Esophagus muscularis mucosa (tissue), 4 donors: ENCODE data around the gene SHC2. TPM values are rescaled to one million over a fixed set of nuclear protein-coding genes. Genes with fewer than 3 reads are reported as not detected.

Experiments used
- DNase-seq: peaks from one replicate; pipeline ENCODE4 v3.0.0-alpha.2; 2017; ENCODE audit errors: extremely low spot score
- H3K27ac ChIP-seq, 4 donors: fragments of 200-600 bp; sonication (generic); replicated peaks in 1 of 4; 1 replicate in 3 of 4; 2 replicates in 1 of 4; pipeline ENCODE4 v1.5.1; 2016 to 2019; ENCODE audit warnings: mild to moderate bottlenecking in 1 of 4
- H3K27me3 ChIP-seq, 4 donors: fragments of 200-600 bp; sonication (generic); one replicate each; pipeline versions ENCODE4 v1.5.1 to v1.6.0; 2016 to 2019
- H3K36me3 ChIP-seq, 4 donors: fragments of 200-600 bp; sonication (generic); one replicate each; pipeline ENCODE4 v1.5.1; 2016 to 2019
- H3K4me1 ChIP-seq, 4 donors: fragments of 200-600 bp; sonication (generic); one replicate each; pipeline ENCODE4 v1.5.1; 2016 to 2019
- H3K4me3 ChIP-seq, 4 donors: fragments of 200-600 bp; sonication (generic); 1 replicate in 2 of 4; 2 replicates in 2 of 4; pipeline ENCODE4 v1.5.1; 2016 to 2019; ENCODE audit warnings: mild to moderate bottlenecking in 4 of 4, moderate library complexity in 1 of 4
- H3K9me3 ChIP-seq, 4 donors: fragments of 200-600 bp; sonication (generic); 1 replicate in 3 of 4; 2 replicates in 1 of 4; pipeline ENCODE4 v1.5.1; 2016 to 2019
- EP300 ChIP-seq: sonication (generic); formaldehyde crosslinking; IDR thresholded peaks from one replicate; pipeline ENCODE4 v1.6.1; 2017; ENCODE audit warnings: antibody characterized with exemption
- POLR2A ChIP-seq: fragments of 450-650 bp; IDR thresholded peaks from one replicate; pipeline ENCODE4 v1.6.1; 2017; ENCODE audit warnings: antibody characterized with exemption, moderate library complexity, mild to moderate bottlenecking, low read depth
- POLR2AphosphoS5 ChIP-seq, 2 donors: sonication (generic); formaldehyde crosslinking; IDR thresholded peaks; one replicate each; pipeline ENCODE4 v1.6.1; 2017; ENCODE audit warnings: antibody characterized with exemption in 2 of 2
- WGBS: methylation state at CpG from one replicate; pipeline ENCODE4 v1.1.5; 2018; 5-methylcytosine and 5-hydroxymethylcytosine counted together
- intact Hi-C: fragments of 100-400 bp; cut with DNase I; formaldehyde crosslinking; loops from one replicate; pipeline ENCODE4 v1.15.1; 2023
- total RNA-seq, 4 donors: library from RNA; depleted of rRNA; stranded (reverse); fragments of >200 nt; gene quantifications; one replicate each; pipeline versions ENCODE4 v1.1.0 to v1.2.1, GENCODE V29; 2016
- TF ChIP-seq, protein P1 (sequence below), 3 experiments: fragments of 200-600 bp in 2 of 3; fragments of 450-650 bp in 1 of 3; sonication (generic) in 2 of 3; IDR thresholded peaks; one replicate each; pipeline ENCODE4 v1.5.1; 2017 to 2019; ENCODE audit warnings: antibody characterized with exemption in 3 of 3, mild to moderate bottlenecking in 2 of 3, moderate library complexity in 1 of 3

The SHC2 gene
- total RNA-seq, 4 donors from 2014 or later, result 11.2 to 35.6 (median 18.7) TPM

DNA sequence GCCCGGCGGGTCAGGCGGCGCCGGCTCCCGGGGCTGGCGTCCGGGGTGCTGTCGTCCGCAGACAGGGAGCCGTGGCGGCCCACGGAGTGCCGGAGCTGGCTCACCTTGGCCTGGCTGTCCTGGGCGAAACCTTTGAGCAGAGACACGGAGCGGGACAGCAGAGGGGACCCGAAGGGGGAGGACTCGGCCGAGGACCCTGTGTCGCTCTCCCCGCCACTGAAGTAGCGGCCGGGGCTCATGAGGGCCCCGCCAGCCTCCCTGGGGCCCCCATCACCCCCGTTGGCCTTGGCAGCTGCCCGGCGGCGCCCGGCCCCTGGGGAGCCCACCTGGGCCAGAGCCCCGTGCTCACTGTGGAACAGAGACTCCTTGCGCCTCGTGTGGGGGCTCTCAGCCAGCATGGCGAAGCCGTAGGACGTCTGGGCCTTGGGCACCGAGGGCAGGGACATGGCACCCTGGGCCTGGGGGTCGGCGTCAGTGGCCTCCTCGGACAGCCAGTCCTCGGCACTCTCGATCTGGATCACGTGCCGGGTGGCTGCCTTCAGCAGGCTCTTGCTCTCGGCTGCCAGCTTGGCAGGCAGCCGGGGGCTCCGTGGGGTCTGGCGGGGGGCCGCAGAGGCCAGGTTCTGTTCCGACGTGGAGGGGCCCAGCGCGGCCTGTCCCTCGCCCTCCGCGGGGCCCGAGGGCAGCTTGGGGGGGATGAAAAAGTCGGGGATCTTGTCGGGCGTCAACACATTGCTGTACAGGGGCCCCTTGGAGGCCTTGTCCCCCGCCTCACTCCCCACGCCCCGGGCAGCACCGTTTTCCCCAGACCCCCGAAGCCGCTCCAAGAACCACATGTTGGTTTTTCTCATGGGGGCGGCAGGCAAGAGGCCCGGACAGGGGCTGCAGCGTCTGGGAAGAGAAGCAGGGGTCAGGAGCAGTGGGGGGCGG, 53.1 kb downstream of the SHC2 start:
- Histone ChIP-seq H3K4me3 (peak overlapping the region; percentile 52 to 66 (median 54)), H3K27ac (no peak overlapping the region), H3K4me1 (peaks cover 18 to 35% (median 27%) of the 10 kb centered on the region in 4 donors), H3K9me3 (no peaks in the 10 kb centered on the region), H3K36me3 (no peaks in the 10 kb centered on the region), H3K27me3 (peaks cover 0 to 86% (median 39%) of the 10 kb centered on the region in 4 donors)
- no peak for DNase-seq
- WGBS, result 58% methylated on average over 18 of the region's 70 CpGs
- intact Hi-C loops, result no loop called here
- TF ChIP-seq POLR2AphosphoS5 (IDR thresholded peaks at IDR 0.05) (no peak), POLR2A (no peak), EP300 (no peak)
- TF ChIP-seq, protein P1, sequence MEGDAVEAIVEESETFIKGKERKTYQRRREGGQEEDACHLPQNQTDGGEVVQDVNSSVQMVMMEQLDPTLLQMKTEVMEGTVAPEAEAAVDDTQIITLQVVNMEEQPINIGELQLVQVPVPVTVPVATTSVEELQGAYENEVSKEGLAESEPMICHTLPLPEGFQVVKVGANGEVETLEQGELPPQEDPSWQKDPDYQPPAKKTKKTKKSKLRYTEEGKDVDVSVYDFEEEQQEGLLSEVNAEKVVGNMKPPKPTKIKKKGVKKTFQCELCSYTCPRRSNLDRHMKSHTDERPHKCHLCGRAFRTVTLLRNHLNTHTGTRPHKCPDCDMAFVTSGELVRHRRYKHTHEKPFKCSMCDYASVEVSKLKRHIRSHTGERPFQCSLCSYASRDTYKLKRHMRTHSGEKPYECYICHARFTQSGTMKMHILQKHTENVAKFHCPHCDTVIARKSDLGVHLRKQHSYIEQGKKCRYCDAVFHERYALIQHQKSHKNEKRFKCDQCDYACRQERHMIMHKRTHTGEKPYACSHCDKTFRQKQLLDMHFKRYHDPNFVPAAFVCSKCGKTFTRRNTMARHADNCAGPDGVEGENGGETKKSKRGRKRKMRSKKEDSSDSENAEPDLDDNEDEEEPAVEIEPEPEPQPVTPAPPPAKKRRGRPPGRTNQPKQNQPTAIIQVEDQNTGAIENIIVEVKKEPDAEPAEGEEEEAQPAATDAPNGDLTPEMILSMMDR (IDR thresholded peaks at IDR 0.05), result no peak

GRCh38 chr19:406971-407510, 53.8 kb downstream of the SHC2 start:
- TF ChIP-seq EP300 (no peak), POLR2A (no peak), POLR2AphosphoS5 (IDR thresholded peaks at IDR 0.05) (no peak)
- TF ChIP-seq, protein P1 (IDR thresholded peaks at IDR 0.05), result no peak
- no peak for DNase-seq
- intact Hi-C loops, result no loop called here
- H3K4me1 ChIP-seq, result peaks cover 15 to 35% (median 28%) of the 10 kb centered on the region in 4 donors
- no peaks in the 10 kb centered on the region for H3K36me3 ChIP-seq
- 86% methylated on average over 16 of the region's 48 CpGs for WGBS
- H3K27me3 ChIP-seq, result peaks cover 0 to 86% (median 40%) of the 10 kb centered on the region in 4 donors
- H3K4me3 ChIP-seq, result no peak overlapping the region
- H3K9me3 ChIP-seq, result no peaks in the 10 kb centered on the region
- H3K27ac ChIP-seq, result no peak overlapping the region

GRCh38 chr19:406135-406781, 54.6 kb downstream of the SHC2 start:
- Histone ChIP-seq H3K27me3 (peaks cover 0 to 86% (median 39%) of the 10 kb centered on the region in 4 donors), H3K4me1 (peaks cover 15 to 37% (median 32%) of the 10 kb centered on the region in 4 donors), H3K27ac (no peak overlapping the region), H3K4me3 (no peak overlapping the region), H3K36me3 (no peaks in the 10 kb centered on the region), H3K9me3 (no peaks in the 10 kb centered on the region)
- no peak for DNase-seq
- intact Hi-C loops, result no loop called here
- WGBS, result 77% methylated on average over 10 of the region's 41 CpGs
- TF ChIP-seq, protein P1 (IDR thresholded peaks at IDR 0.05), result no peak
- TF ChIP-seq POLR2AphosphoS5 (IDR thresholded peaks at IDR 0.05) (no peak), POLR2A (no peak), EP300 (no peak)

- no peak for DNase-seq
- peaks cover 15 to 36% (median 31%) of the 10 kb centered on the region in 4 donors for H3K4me1 ChIP-seq
- WGBS, result 49% methylated on average over 27 of the region's 29 CpGs
- TF ChIP-seq, protein P1 (IDR thresholded peaks at IDR 0.05), result no peak
- TF ChIP-seq EP300, result no peak
- TF ChIP-seq POLR2A, result no peak
- TF ChIP-seq POLR2AphosphoS5 (IDR thresholded peaks at IDR 0.05), result no peak
- intact Hi-C loops, result no loop called here
- no peak overlapping the region for H3K4me3 ChIP-seq
- no peak overlapping the region for H3K27ac ChIP-seq
- peaks cover 0 to 88% (median 40%) of the 10 kb centered on the region in 4 donors for H3K27me3 ChIP-seq
- no peaks in the 10 kb centered on the region for H3K9me3 ChIP-seq
- H3K36me3 ChIP-seq, result no peaks in the 10 kb centered on the region
These were observed 55.5 kb downstream of the SHC2 start for GRCh38 chr19:405121-405965.
